GM19025 (cell line): Measurements from ENCODE around the gene HS3ST4.
"Not testable (repeated sequence)": the region's sequence is repeated elsewhere in the genome, so short reads cannot be mapped to it uniquely, and the experiment has no call there.

Source experiments
- ATAC-seq: cut with Tn5 transposase; IDR thresholded peaks from one replicate; pipeline ENCODE4 v1.9.1; 2021; ENCODE audit warnings: mild to moderate bottlenecking, low read depth, moderate library complexity; ENCODE audit not compliant: unreplicated experiment

HS3ST4 gene

GRCh38 chr16:25729188-25729915 is 37.6 kb downstream of the HS3ST4 start:
- ATAC-seq, result no peak

GRCh38 chr16:25730396-25730795 is 38.6 kb downstream of the HS3ST4 start:
- ATAC-seq, result no peak

DNA sequence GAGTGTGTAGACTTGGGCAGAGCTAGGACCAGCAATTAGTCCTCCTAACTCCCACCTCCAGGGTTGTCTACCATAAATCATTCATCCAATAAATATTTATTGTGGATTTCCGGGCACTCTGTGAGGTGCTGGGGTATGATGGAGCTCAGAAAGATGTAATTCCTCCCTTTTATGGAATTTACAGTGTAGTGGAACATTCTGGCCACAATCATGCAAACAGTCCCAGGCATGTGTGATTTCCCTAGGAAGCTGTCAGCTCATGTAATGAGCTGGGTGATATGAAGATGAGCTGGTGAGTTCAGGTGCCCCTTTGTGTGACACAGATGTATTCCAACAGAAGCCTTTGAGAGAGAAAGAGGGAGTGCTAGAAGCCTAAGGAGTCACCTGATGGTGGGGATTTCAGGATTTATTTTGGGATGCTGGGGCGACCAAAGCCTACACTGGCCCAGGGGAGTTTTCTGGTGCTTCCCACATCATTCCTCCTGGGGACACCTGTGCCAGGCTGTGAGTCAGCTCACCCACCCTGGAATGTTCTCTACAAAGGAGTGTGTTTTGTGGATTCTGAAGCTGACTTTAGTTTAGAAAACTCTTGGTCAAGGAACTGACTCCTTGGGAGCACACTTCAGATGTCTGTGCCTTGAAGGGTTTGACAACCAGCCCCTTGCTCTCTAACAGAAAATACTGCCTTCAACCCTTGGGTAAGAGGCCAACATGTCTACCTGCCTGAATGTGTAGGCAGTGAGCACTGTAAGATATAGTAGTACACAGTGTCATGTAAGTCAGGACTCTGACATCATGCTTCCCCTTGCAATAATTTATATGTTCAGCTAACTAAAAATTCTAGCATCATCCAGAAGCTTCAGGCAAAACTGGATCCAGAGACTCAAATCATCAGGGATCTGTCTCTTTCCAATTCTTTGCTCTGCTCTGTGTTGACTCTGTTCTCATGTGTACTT is 42.9 kb downstream of the HS3ST4 start:
- ATAC-seq, result no peak

DNA sequence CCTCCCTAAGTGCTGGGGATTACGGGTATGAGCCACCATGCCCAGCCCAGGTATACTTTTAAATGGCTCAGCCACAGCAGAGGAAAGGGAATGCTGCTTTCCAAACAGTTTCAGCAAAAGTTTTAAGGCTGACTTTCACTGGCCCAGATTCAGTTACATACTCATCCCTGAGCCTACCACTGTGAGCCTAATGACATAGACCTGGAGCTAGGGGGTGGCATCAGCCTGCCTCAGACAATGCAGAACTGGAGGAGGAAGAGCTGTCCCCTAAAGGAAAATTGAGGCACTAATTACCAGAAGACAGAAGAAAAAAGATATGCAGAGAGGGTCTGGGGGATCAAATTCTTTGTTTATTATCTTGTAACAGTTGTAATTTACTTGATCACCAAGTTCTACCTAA is 43.9 kb downstream of the HS3ST4 start:
- no peak for ATAC-seq

DNA sequence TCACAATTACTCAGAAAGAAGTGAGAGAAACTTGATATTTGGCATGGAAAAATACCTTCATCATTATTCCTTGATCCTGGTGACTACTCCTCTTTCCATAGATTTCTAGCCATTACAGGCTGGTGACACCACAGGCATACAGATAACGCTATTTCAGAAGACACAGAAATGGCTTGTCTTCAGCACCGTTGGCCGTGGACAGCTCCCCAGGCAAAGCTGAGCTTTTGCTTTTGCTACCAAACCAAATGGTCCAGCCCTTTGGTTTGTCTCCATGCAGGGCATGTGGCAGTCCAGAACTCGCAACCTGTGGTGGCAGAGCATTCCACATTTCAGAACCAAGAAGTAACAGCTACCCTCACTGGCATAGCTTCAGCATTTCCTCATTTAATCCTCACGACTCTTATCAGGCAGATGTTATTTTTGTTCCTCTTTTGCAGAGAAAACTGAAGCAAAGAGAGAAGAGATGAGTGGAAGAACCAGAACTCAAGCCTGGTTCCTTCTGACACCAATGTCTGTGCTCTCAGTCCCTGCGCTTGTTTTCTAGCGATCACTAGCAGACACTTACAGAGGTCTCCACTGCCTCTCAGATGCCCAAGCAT is 55.5 kb downstream of the HS3ST4 start:
- ATAC-seq, result no peak

DNA sequence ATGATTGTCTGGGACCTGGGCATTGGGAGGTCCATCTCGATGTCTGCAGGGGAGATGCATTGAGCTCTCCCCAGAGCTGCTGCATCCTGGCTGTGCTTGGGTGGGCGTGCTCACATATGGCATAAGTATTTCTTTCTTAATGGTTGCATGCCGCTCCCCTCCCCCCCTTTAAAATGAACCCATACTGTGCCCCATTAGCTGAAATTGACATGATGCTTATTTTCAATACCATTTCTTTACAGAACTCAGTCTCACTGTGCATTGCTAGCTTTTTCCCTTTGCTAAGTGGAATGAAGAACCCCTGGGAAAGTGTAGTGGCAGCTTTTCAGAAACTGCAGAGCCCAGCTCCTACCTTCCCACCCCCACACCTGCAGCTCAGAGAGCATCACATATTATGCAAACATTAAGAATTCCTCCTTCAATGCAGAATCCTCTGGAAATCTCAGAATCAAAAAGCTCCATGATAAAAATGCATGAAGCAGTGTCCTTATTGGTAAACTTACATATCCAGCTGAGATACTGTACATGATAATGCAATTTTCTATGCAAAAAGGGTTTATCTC is 56.4 kb downstream of the HS3ST4 start:
- ATAC-seq, result no peak

- no peak for ATAC-seq
Measured at GRCh38 chr16:25750488-25751216, 58.9 kb downstream of the HS3ST4 start.

- no peak for ATAC-seq
Measured at GRCh38 chr16:25751230-25751835, 59.6 kb downstream of the HS3ST4 start.

GRCh38 chr16:25764466-25764865 is 72.7 kb downstream of the HS3ST4 start:
- no peak for ATAC-seq

GRCh38 chr16:25771216-25771615 is 79.5 kb downstream of the HS3ST4 start:
- ATAC-seq, result no peak

DNA sequence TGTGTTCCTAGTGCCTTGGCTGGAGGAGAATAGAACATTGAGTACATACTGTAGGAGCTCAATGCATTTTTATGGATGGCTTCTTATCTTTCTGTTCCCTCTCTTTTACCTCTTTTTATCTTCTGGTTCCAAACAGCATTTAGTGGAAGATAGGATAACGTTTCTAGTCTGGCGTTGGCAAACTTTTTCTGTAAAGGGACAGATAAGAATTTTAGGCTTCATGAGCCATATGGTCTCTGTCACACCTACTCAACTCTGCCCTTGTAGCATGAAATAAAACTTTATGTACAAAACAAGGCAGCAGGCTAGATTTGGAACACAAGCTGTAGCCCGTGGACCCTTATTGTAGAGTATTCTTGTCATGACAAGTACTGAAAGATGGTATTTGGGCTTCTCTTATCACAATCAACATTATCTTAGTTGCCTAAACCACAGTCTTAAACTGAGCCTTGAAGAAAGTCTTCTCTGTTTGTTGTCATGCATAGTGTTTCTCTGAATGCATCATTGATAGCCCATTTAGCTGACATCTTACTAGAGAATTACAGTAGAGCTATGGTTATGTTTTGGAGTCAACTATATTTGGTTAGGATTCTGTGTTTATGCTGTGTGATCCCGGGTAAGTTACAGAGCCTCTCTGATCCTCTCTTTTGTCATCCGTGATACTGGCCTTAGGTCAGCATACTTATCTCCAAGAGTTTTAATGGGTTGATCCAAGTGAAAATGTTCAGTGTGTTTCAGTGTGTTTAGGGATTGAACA is 80.2 kb downstream of the HS3ST4 start:
- no peak for ATAC-seq

- not testable (repeated sequence) for ATAC-seq
Measured at GRCh38 chr16:25776214-25776613, 84.5 kb downstream of the HS3ST4 start.

DNA sequence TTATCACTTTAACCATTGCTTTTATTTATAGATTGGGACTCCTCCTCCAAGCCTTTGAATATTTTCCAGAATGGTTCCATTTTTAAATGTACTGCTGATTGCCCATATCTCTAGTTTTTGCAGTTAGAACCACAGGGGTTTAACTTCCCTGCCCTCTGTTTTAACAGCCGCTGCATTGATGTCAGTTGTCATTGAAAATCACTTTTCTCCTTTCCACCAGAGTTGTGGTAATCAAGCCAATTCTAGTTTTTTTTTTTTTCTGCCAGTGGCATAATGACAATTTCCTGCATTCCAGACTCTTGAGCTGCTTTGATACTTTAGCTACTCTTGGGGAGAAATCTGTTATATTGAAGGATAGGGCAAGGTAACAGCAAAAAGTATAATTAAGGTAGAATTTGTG is 91.5 kb downstream of the HS3ST4 start:
- ATAC-seq, result no peak

- no peak for ATAC-seq
Measured at GRCh38 chr16:25785361-25785760, 93.6 kb downstream of the HS3ST4 start.

- ATAC-seq, result no peak
Measured at GRCh38 chr16:25786748-25787147, 95.0 kb downstream of the HS3ST4 start.

DNA sequence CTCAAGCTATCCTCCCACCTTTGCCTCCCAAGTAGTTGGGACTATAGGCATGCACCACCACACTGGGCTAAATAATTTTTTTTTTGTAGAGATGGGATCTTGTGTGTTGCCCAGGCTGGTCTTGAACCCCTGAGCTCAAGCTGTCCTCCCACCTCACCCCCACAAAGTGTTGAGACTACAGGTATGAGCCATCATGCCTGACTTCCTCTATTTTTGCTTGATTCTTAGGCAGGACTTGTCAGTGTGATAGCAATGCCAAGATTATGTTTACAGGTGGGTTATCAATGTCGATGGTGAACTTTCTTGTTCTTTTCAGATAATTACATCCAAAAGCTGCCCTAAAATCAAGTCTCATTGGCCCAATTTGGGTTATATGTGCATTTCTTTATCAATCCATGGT is 96.9 kb downstream of the HS3ST4 start:
- no peak for ATAC-seq

DNA sequence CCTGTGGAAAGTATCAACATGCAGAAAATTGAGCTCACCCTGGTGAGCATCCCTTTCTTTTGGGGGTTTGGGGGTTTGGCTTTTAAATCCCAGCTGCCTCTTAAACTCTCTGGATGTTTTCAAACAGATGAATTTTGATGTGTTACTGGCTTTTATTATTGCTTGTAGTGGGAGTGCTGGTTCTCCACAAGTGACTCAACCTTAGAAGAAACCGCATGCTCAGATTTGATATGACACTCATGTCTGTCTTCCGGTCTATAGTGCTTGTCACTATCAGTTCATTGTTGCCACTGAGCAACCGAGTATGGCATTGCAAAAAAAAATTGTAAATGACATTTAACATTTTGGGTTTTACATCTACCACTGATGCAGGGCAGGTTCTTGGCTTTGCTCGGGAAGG is 104.5 kb downstream of the HS3ST4 start:
- ATAC-seq, result no peak

DNA sequence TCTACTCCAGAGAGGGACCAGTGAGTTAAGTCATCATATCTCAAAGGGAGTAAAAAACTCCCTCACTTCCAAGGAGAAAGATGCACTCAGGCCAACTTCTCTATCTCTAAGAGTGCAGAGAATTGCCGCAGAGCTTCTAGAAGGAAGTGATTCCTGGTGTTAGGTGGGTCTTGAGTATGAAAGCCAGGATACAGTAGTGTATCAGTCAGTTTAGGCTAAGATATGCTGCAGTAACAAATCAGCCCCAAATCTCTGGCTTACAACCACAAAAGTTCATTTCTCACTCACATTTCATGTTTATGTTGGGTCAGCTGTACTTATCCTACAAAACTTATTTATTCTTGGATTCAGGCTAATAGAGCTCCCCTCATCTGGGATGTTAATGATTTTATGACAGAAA is 106.3 kb downstream of the HS3ST4 start:
- no peak for ATAC-seq

DNA sequence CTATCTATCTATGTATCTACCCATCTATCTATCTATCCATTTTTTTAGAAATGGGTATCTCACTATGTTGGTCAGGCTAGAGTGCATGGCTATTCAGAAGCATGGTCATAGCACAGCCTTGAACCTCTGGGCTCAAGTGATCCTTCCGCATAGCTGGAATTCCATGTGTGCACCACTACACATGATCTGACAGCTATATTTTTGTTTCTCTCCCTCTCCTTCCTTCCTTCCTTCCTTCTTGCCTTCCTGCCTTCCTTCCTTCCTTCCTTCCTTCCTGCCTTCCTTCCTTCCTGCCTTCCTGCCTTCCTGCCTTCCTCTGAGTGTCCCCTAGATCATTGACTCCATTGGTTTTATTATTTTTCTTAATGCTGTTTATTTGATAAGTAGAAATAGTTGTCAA is 108.1 kb downstream of the HS3ST4 start:
- ATAC-seq, result no peak
